ENCODE results near the gene DPYD. TPM values are rescaled to one million over a fixed set of nuclear protein-coding genes. Genes with fewer than 3 reads are reported as not detected.

Gene DPYD
- total and polyA plus RNA-seq, 10 of the 15 experiments (the other 5 are each of a cell fraction or from before 2014, with no cell fraction given), result 5.7 to 23.8 (median 10.2) TPM

- Histone ChIP-seq H2AFZ (ENCODE audit: control insufficient read depth, low read depth, low read length) (no peak overlapping the region), H3K4me1 (ENCODE audit: control insufficient read depth, insufficient read depth, low read length) (no peaks in the 10 kb centered on the region), H3K27me3 (replicated peaks in 1 of 2; ENCODE audit: control insufficient read depth in 2 of 2, insufficient read depth in 2 of 2, low read length in 1 of 2) (no peaks in the 10 kb centered on the region), H3K9ac (ENCODE audit: control insufficient read depth, insufficient read depth, low read length) (no peak overlapping the region), H3K4me2 (ENCODE audit: control insufficient read depth, insufficient read depth) (no peak overlapping the region), H4K20me1 (ENCODE audit: control insufficient read depth, insufficient read depth) (no peaks in the 10 kb centered on the region), H3K27ac (ENCODE audit: control insufficient read depth, insufficient read depth) (no peak overlapping the region), H3K36me3 (ENCODE audit: control insufficient read depth in 2 of 2, insufficient read depth in 2 of 2, low read length in 1 of 2) (no peaks in the 10 kb centered on the region), H3K4me3 (no peak overlapping the region), H3K79me2 (ENCODE audit: control insufficient read depth, insufficient read depth, low read length) (no peaks in the 10 kb centered on the region), H3K9me3 (replicated peaks; ENCODE audit: control insufficient read depth, insufficient read depth, low read length) (no peaks in the 10 kb centered on the region)
- RAD21 ChIA-PET (ENCODE audit: unreplicated experiment), result no interaction called here
- ATAC-seq (no peak), FAIRE-seq (no peak), DNase-seq (ENCODE audit: low read depth, low spot score) (no peak)
- intact Hi-C loops (cut with micrococcal nuclease; ENCODE audit: unreplicated experiment) (no loop called here), in situ Hi-C loops (cut with MboI) (no loop called here)
- no peak for TF ChIP-seq TARDBP (IDR thresholded peaks at IDR 0.05; ENCODE audit: borderline replicate concordance)
- no peak for TF ChIP-seq MTA3 (IDR thresholded peaks at IDR 0.05; ENCODE audit: borderline replicate concordance, low read length)
- SMC1A ChIA-PET (ENCODE audit: uncharacterized antibody, unreplicated experiment), result no interaction called here
- BruUV-seq (replicated peaks), result no TSS peak
- POLR2A ChIA-PET, result no interaction called here
- CTCF ChIA-PET, result interaction anchor here (1.5 kb wide), 1 partner anchor 14 kb away, joined by 3 read pairs; no protein-coding TSS in a partner anchor
Measured at GRCh38 chr1:97636941-97637340, 283.9 kb downstream of the DPYD start.

GRCh38 chr1:97634758-97635157, 286.1 kb downstream of the DPYD start:
- in situ Hi-C loops (cut with MboI) (no loop called here), intact Hi-C loops (cut with micrococcal nuclease; ENCODE audit: unreplicated experiment) (no loop called here)
- Histone ChIP-seq H3K27ac (ENCODE audit: control insufficient read depth, insufficient read depth) (no peak overlapping the region), H3K79me2 (ENCODE audit: control insufficient read depth, insufficient read depth, low read length) (no peaks in the 10 kb centered on the region), H3K4me2 (ENCODE audit: control insufficient read depth, insufficient read depth) (no peak overlapping the region), H3K4me3 (no peak overlapping the region), H3K4me1 (ENCODE audit: control insufficient read depth, insufficient read depth, low read length) (no peaks in the 10 kb centered on the region), H3K9me3 (replicated peaks; ENCODE audit: control insufficient read depth, insufficient read depth, low read length) (no peaks in the 10 kb centered on the region), H3K36me3 (ENCODE audit: control insufficient read depth in 2 of 2, insufficient read depth in 2 of 2, low read length in 1 of 2) (no peaks in the 10 kb centered on the region), H3K27me3 (replicated peaks in 1 of 2; ENCODE audit: control insufficient read depth in 2 of 2, insufficient read depth in 2 of 2, low read length in 1 of 2) (no peaks in the 10 kb centered on the region), H4K20me1 (ENCODE audit: control insufficient read depth, insufficient read depth) (no peaks in the 10 kb centered on the region), H2AFZ (ENCODE audit: control insufficient read depth, low read depth, low read length) (no peak overlapping the region), H3K9ac (ENCODE audit: control insufficient read depth, insufficient read depth, low read length) (no peak overlapping the region)
- CTCF ChIA-PET, result no interaction called here
- 16% methylated on average over 2 of the region's 2 CpGs for WGBS (ENCODE audit: insufficient coverage, insufficient replicate concordance, low lambda C conversion rate, missing lambda C conversion rate)
- POLR2A ChIA-PET, result no interaction called here
- TF ChIP-seq MAX (IDR thresholded peaks at IDR 0.05; ENCODE audit: low read depth, low read length) (no peak), CHD4 (IDR thresholded peaks at IDR 0.05) (no peak), ZBTB33 (IDR thresholded peaks at IDR 0.05) (no peak), ZNF622 (IDR thresholded peaks at IDR 0.05) (no peak), TBL1XR1 (IDR thresholded peaks at IDR 0.05; ENCODE audit: low read depth, low read length) (no peak), CEBPB (IDR thresholded peaks at IDR 0.05; ENCODE audit: borderline replicate concordance in 1 of 2, low read depth in 2 of 2, low read length in 2 of 2) (no peak), PAX5 (IDR thresholded peaks at IDR 0.05; ENCODE audit: borderline replicate concordance, low read depth, low read length) (no peak)
- FAIRE-seq (no peak), ATAC-seq (no peak), DNase-seq (ENCODE audit: low read depth, low spot score) (no peak)
- no TSS peak for BruUV-seq (replicated peaks)
- RAD21 ChIA-PET (ENCODE audit: unreplicated experiment), result no interaction called here
- SMC1A ChIA-PET (ENCODE audit: uncharacterized antibody, unreplicated experiment), result interaction anchor here (0.6 kb wide), 1 partner anchor 38 kb away, joined by 3 read pairs; no protein-coding TSS in a partner anchor

Measured in GM12878 (cell line).